ENCODE data around the gene DDR2.

The DDR2 gene

GRCh38 chr1:162617513-162617912, 14.8 kb upstream of the DDR2 start:
- H3K4me3 Mint-ChIP-seq = no peak overlapping the region
- no peak for DNase-seq (ENCODE audit: low spot score)
- H3K9me3 Mint-ChIP-seq = peaks cover 17% of the 10 kb centered on the region
- peaks cover 5% of the 10 kb centered on the region for H3K27me3 Mint-ChIP-seq (ENCODE audit: low read depth)
- no peaks in the 10 kb centered on the region for H3K36me3 Mint-ChIP-seq (ENCODE audit: low read depth)
- H3K4me1 Mint-ChIP-seq (ENCODE audit: low read depth) = peaks cover 3% of the 10 kb centered on the region
- H3K27ac Mint-ChIP-seq = no peak overlapping the region

DNA sequence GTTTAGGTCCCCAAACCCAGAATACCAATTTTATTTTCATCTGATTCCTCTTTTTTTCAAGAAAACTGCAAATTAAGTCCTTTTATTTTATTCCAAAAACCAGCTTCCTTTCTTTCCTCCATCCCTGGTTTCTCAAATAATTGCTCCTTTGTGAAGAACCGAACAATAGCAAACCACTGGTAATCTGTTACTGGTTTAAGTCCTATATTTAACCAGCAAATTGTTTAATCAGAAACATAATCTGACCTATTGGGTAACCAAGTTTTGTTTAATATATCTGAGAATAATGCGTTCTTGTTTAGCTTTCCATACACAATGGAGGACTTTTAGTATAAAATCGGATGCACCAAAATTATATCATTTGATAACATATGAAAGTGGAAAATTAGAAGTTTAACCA, 13.2 kb upstream of the DDR2 start:
- DNase-seq (ENCODE audit: low spot score) = no peak
- no peaks in the 10 kb centered on the region for H3K4me1 Mint-ChIP-seq (ENCODE audit: low read depth)
- no peak overlapping the region for H3K4me3 Mint-ChIP-seq
- peaks cover 17% of the 10 kb centered on the region for H3K9me3 Mint-ChIP-seq
- peaks cover 5% of the 10 kb centered on the region for H3K27me3 Mint-ChIP-seq (ENCODE audit: low read depth)
- no peaks in the 10 kb centered on the region for H3K36me3 Mint-ChIP-seq (ENCODE audit: low read depth)
- no peak overlapping the region for H3K27ac Mint-ChIP-seq

DNA sequence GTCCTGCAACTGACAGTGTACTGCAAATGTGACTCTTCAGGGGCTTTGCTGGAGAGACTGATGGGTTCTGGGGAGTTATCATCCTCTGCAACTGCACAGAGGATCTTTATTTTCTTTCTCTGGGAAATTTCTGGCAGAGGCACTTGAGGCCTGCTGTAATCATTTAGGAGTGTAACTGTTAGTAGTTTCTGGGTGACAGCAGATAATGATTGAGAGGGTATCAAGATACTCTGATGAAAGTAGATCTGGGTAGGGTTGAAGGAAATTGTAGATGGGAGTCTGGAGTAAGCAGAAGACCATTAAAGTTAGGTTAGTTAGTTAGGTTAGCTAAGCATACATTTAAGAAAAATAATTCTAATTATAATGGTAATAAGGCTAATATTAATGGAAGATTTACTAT, 11.0 kb upstream of the DDR2 start:
- H3K27ac Mint-ChIP-seq = no peak overlapping the region
- no peaks in the 10 kb centered on the region for H3K36me3 Mint-ChIP-seq (ENCODE audit: low read depth)
- peaks cover 7% of the 10 kb centered on the region for H3K27me3 Mint-ChIP-seq (ENCODE audit: low read depth)
- H3K4me3 Mint-ChIP-seq = no peak overlapping the region
- H3K9me3 Mint-ChIP-seq = peaks cover 17% of the 10 kb centered on the region
- no peak for DNase-seq (ENCODE audit: low spot score)
- no peaks in the 10 kb centered on the region for H3K4me1 Mint-ChIP-seq (ENCODE audit: low read depth)

- H3K4me3 Mint-ChIP-seq = no peak overlapping the region
- H3K4me1 Mint-ChIP-seq (ENCODE audit: low read depth) = no peaks in the 10 kb centered on the region
- no peak for DNase-seq (ENCODE audit: low spot score)
- no peaks in the 10 kb centered on the region for H3K36me3 Mint-ChIP-seq (ENCODE audit: low read depth)
- H3K9me3 Mint-ChIP-seq = no peaks in the 10 kb centered on the region
- no peak overlapping the region for H3K27ac Mint-ChIP-seq
- peaks cover 10% of the 10 kb centered on the region for H3K27me3 Mint-ChIP-seq (ENCODE audit: low read depth)
These were observed 6.6 kb upstream of the DDR2 start for GRCh38 chr1:162625679-162626078.

DNA sequence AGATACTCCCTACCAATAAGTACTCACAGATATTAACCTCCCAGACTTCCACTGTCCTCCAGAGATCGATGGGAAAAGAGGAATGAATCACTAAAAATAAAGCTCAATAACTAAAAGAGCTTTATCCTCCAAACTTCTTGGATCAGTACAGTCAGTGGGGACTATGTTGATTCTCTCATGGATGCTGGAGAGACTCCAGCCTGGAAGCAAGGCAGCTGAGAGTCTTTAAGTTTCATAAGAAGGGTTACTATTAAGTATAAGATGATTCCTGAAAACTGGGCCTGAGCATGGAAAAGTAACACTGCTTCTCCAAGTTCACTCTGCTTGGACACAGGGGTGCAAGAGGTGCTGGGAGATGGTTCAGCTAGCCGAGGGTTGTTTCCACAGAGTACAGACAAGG, 6.2 kb upstream of the DDR2 start:
- H3K4me3 Mint-ChIP-seq = no peak overlapping the region
- H3K9me3 Mint-ChIP-seq = no peaks in the 10 kb centered on the region
- no peaks in the 10 kb centered on the region for H3K4me1 Mint-ChIP-seq (ENCODE audit: low read depth)
- no peak overlapping the region for H3K27ac Mint-ChIP-seq
- no peaks in the 10 kb centered on the region for H3K36me3 Mint-ChIP-seq (ENCODE audit: low read depth)
- no peak for DNase-seq (ENCODE audit: low spot score)
- H3K27me3 Mint-ChIP-seq (ENCODE audit: low read depth) = peaks cover 10% of the 10 kb centered on the region

DNA sequence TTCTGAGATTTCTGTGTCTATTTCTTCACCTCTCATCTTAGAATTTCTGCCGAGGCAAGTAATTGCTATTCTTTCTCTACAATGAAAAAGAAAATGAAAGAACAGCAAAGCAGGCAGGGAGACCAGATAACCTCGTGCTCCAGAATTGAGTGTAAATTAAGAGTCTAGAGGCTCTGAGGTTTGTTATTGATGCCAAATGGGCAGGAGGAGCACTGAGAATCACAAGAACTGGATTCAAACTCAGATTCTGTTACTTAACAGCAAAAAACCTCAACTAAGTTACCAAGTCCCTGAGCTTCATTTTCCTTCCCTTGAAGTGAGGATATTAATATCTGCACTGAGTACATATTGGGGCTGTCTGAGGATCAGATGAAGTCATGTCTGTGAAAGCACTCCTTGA, 5.5 kb upstream of the DDR2 start:
- H3K4me1 Mint-ChIP-seq (ENCODE audit: low read depth) = no peaks in the 10 kb centered on the region
- H3K36me3 Mint-ChIP-seq (ENCODE audit: low read depth) = no peaks in the 10 kb centered on the region
- DNase-seq (ENCODE audit: low spot score) = no peak
- no peak overlapping the region for H3K4me3 Mint-ChIP-seq
- no peaks in the 10 kb centered on the region for H3K9me3 Mint-ChIP-seq
- H3K27ac Mint-ChIP-seq = no peak overlapping the region
- peaks cover 10% of the 10 kb centered on the region for H3K27me3 Mint-ChIP-seq (ENCODE audit: low read depth)

DNA sequence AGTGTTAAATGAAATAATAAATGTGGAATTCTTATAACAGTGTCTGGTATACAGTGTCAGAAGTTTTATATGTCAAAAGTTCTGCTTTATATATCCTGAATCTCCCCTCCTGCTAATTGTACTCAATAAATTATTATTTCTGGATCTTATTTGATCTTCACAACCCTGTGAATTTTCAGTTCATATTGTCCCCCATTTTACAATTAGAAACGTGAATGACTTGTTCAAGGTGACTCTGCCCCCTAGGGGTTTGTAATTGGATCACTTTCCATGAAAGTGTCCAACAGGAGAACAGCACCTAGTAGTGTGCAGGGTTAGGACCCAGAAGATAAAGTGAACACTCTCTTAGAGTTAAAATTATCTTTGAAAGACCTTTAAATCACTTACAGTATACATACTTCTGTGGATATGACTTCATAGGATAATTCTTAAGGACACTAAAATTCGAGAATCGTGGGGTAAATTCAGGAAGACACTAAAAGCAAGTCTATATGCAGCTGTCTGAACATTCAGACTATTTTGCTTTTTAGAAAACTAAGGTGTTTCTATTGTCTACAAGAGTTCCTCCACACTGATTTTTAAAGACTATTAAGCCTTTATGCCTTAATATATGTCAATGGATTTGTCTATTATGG, 4.5 kb upstream of the DDR2 start:
- H3K27me3 Mint-ChIP-seq (ENCODE audit: low read depth) = peaks cover 7% of the 10 kb centered on the region
- H3K4me3 Mint-ChIP-seq = no peak overlapping the region
- DNase-seq (ENCODE audit: low spot score) = no peak
- no peaks in the 10 kb centered on the region for H3K9me3 Mint-ChIP-seq
- no peaks in the 10 kb centered on the region for H3K4me1 Mint-ChIP-seq (ENCODE audit: low read depth)
- no peaks in the 10 kb centered on the region for H3K36me3 Mint-ChIP-seq (ENCODE audit: low read depth)
- no peak overlapping the region for H3K27ac Mint-ChIP-seq

DNA sequence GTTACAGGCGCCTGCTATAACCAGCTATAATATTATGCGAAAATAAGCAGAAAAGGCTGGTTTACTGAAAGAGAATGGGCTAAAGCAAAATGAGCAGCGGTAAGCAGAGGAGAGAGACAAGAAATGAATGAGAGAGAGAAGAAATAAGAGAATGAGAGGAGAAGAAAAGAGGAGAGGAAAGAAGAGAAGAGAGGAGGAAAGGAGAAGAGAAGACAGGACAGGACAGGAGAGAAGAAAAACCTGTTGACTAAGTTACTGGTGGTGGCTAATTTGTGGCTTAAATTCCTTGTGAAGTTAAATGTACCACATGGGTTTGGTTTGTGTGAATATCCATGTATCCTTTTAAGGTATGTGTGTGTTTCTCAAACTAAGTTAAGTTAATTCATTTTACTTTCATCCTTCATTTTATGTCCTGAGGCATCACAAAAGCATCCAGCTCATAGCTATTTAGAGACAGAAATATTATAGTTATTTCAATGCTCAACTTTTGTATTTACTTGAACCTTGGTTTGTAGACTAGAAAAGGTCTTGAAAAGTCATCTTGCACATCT, 3.1 kb upstream of the DDR2 start:
- no peak for DNase-seq (ENCODE audit: low spot score)
- Mint-ChIP-seq H3K4me3 (no peak overlapping the region), H3K9me3 (no peaks in the 10 kb centered on the region), H3K4me1 (ENCODE audit: low read depth) (no peaks in the 10 kb centered on the region), H3K27me3 (ENCODE audit: low read depth) (peaks cover 7% of the 10 kb centered on the region), H3K27ac (no peak overlapping the region), H3K36me3 (ENCODE audit: low read depth) (no peaks in the 10 kb centered on the region)

DNA sequence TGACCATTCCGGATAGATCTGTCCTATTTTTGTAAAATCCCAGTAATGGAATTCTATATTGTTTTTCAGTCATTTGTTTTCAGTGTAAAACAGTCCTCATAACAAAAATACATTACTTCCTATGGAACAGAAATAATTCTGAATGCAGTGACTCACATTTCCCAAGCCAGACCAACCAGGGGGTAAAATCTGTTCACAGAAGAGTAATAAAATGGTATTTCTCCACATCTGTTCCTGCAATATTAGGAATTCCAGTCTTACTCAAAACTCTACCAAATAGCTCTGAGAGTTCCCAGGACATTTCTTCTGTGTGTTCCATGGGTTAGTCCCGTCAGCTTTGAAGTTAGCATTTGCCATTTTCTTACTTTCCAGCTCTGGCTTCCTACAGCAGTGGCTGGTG, 2.6 kb upstream of the DDR2 start:
- Mint-ChIP-seq H3K27me3 (ENCODE audit: low read depth) (peaks cover 7% of the 10 kb centered on the region), H3K36me3 (ENCODE audit: low read depth) (no peaks in the 10 kb centered on the region), H3K4me3 (no peak overlapping the region), H3K4me1 (ENCODE audit: low read depth) (no peaks in the 10 kb centered on the region), H3K9me3 (no peaks in the 10 kb centered on the region), H3K27ac (no peak overlapping the region)
- no peak for DNase-seq (ENCODE audit: low spot score)

DNA sequence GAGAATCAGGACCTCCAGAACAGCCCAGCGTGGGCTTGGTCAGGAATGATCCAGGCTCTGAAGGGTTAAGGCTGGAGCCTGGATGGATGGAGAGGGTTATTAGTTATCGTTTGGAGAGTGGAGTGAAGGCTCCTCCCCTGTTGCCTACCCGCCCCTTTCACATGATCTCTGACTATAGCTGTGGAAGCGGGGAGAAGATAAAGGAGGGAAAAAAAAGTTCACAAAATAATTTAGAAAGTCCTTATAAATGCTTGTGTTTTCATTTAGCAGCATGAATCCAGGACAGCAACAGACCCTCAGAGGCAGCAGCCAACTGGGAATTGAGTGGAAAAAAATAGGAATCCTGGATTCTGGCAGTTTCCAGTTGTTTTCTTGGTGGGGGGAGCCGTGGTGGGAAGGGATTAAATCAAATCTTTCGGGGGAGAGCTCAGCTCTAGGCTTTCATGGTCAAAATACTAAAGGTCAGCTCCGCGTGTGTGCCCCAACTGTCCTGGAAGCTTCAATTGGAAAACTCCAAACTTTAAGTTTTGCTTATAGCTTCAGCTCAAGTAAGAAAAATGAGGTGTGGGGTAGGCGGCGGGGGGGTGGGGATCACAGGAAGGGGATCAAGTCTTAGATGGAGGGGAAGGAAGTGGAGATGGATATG, 595 bp upstream of the DDR2 start:
- H3K36me3 Mint-ChIP-seq (ENCODE audit: low read depth) = no peaks in the 10 kb centered on the region
- H3K9me3 Mint-ChIP-seq = no peaks in the 10 kb centered on the region
- H3K4me1 Mint-ChIP-seq (ENCODE audit: low read depth) = no peaks in the 10 kb centered on the region
- DNase-seq (ENCODE audit: low spot score) = no peak
- H3K4me3 Mint-ChIP-seq = no peak overlapping the region
- H3K27me3 Mint-ChIP-seq (ENCODE audit: low read depth) = peaks cover 6% of the 10 kb centered on the region
- no peak overlapping the region for H3K27ac Mint-ChIP-seq

DNA sequence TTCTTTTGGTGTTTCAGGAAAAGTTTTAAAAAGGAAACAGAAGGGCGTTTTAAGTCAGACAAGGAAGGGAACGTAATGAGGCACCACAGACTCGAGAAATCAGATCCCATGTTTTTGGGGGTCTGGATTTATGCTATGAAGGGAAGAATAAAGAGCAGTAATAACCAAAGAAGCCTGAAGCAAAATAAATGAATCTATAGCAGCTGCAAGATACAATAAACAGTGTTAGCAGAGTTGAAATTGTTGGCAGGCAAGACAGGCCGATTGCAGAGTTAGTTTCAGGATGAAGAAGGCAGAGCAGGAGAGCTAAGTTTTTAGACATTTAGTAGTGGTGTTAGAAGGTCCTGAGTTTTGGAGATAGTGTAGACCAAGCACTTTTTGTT, 425 bp downstream of the DDR2 start:
- no peak overlapping the region for H3K27ac Mint-ChIP-seq
- no peak overlapping the region for H3K4me3 Mint-ChIP-seq
- H3K36me3 Mint-ChIP-seq (ENCODE audit: low read depth) = no peaks in the 10 kb centered on the region
- no peaks in the 10 kb centered on the region for H3K9me3 Mint-ChIP-seq
- DNase-seq (ENCODE audit: low spot score) = no peak
- peaks cover 6% of the 10 kb centered on the region for H3K27me3 Mint-ChIP-seq (ENCODE audit: low read depth)
- no peaks in the 10 kb centered on the region for H3K4me1 Mint-ChIP-seq (ENCODE audit: low read depth)

- H3K4me1 Mint-ChIP-seq (ENCODE audit: low read depth) = no peaks in the 10 kb centered on the region
- peaks cover 6% of the 10 kb centered on the region for H3K27me3 Mint-ChIP-seq (ENCODE audit: low read depth)
- H3K36me3 Mint-ChIP-seq (ENCODE audit: low read depth) = no peaks in the 10 kb centered on the region
- H3K4me3 Mint-ChIP-seq = no peak overlapping the region
- H3K27ac Mint-ChIP-seq = no peak overlapping the region
- no peaks in the 10 kb centered on the region for H3K9me3 Mint-ChIP-seq
- DNase-seq (ENCODE audit: low spot score) = no peak
These were observed 958 bp downstream of the DDR2 start for GRCh38 chr1:162633081-162633762.

- Mint-ChIP-seq H3K27ac (no peak overlapping the region), H3K27me3 (ENCODE audit: low read depth) (peaks cover 5% of the 10 kb centered on the region), H3K4me3 (no peak overlapping the region), H3K4me1 (ENCODE audit: low read depth) (no peaks in the 10 kb centered on the region), H3K36me3 (ENCODE audit: low read depth) (no peaks in the 10 kb centered on the region), H3K9me3 (no peaks in the 10 kb centered on the region)
- DNase-seq (ENCODE audit: low spot score) = no peak
These were observed 3.2 kb downstream of the DDR2 start for GRCh38 chr1:162635418-162635817.

GRCh38 chr1:162639718-162640117, 7.5 kb downstream of the DDR2 start:
- no peak overlapping the region for H3K4me3 Mint-ChIP-seq
- H3K36me3 Mint-ChIP-seq (ENCODE audit: low read depth) = no peaks in the 10 kb centered on the region
- peaks cover 5% of the 10 kb centered on the region for H3K27me3 Mint-ChIP-seq (ENCODE audit: low read depth)
- no peak overlapping the region for H3K27ac Mint-ChIP-seq
- no peaks in the 10 kb centered on the region for H3K4me1 Mint-ChIP-seq (ENCODE audit: low read depth)
- H3K9me3 Mint-ChIP-seq = no peaks in the 10 kb centered on the region
- no peak for DNase-seq (ENCODE audit: low spot score)

All from T-helper 2 cell treated with Interferon-gamma antibody and Interleukin-4, amounts not matched to agents 5 μg/mL and 100 μg/mL, for 36 hours (primary cell).